Liver (tissue), 9 donors: ENCODE data around the gene SLC16A8. TPM values are rescaled to one million over a fixed set of nuclear protein-coding genes. Genes with fewer than 3 reads are reported as not detected.

Experiments
- DNase-seq: peaks from one replicate; pipeline ENCODE4 v3.0.0-alpha.2; 2017; ENCODE audit warnings: low spot score
- H3K27ac ChIP-seq, 2 donors: one replicate each; pipeline ENCODE4 v1.7.0; 2013; ENCODE audit warnings: inconsistent platforms in 2 of 2, low read length in 2 of 2, control low read depth in 1 of 2, low read depth in 1 of 2, mild to moderate bottlenecking in 1 of 2
- H3K27me3 ChIP-seq, 4 donors: one replicate each; pipeline versions ENCODE4 v1.6.1 to v1.7.0; 2013; ENCODE audit warnings: low read length in 3 of 4, inconsistent platforms in 1 of 4, mild to moderate bottlenecking in 1 of 4, moderate library complexity in 1 of 4; ENCODE audit not compliant: control insufficient read depth in 4 of 4, insufficient read depth in 4 of 4
- H3K36me3 ChIP-seq, 4 donors: one replicate each; pipeline versions ENCODE4 v1.6.1 to v1.7.0; 2013; ENCODE audit warnings: low read length in 3 of 4, mild to moderate bottlenecking in 3 of 4, low read depth in 1 of 4, moderate library complexity in 1 of 4; ENCODE audit not compliant: control insufficient read depth in 4 of 4, insufficient read depth in 3 of 4
- H3K4me1 ChIP-seq, 4 donors: one replicate each; pipeline versions ENCODE4 v1.6.1 to v1.7.0; 2013; ENCODE audit warnings: low read length in 3 of 4, mild to moderate bottlenecking in 3 of 4, moderate library complexity in 1 of 4; ENCODE audit not compliant: control insufficient read depth in 4 of 4, insufficient read depth in 4 of 4
- H3K4me3 ChIP-seq, 3 donors: one replicate each; pipeline versions ENCODE4 v1.6.1 to v1.7.0; 2013; ENCODE audit warnings: low read length in 3 of 3, control low read depth in 1 of 3, low read depth in 1 of 3, mild to moderate bottlenecking in 1 of 3
- H3K9ac ChIP-seq, 2 donors: one replicate each; pipeline ENCODE4 v1.7.0; 2013; ENCODE audit warnings: low read length in 2 of 2, mild to moderate bottlenecking in 2 of 2, moderate library complexity in 2 of 2, control low read depth in 1 of 2, low read depth in 1 of 2
- H3K9me3 ChIP-seq, 4 donors: one replicate each; pipeline versions ENCODE4 v1.6.1 to v1.7.0; 2013; ENCODE audit warnings: low read length in 3 of 4; ENCODE audit not compliant: control insufficient read depth in 4 of 4
- EGR1 ChIP-seq, 2 donors: IDR thresholded peaks; 2 replicates each; pipeline ENCODE4 v1.6.1; 2016 to 2018; ENCODE audit warnings: antibody characterized with exemption in 2 of 2, low read depth in 2 of 2
- FOXA1 ChIP-seq: IDR thresholded peaks from 2 replicates; pipeline ENCODE4 v1.6.1; 2016; ENCODE audit warnings: antibody characterized with exemption
- FOXA2 ChIP-seq: IDR thresholded peaks from 2 replicates; pipeline ENCODE4 v1.6.1; 2016; ENCODE audit warnings: antibody characterized with exemption
- GABPA ChIP-seq, 2 donors: IDR thresholded peaks in 1 of 2; conservative IDR thresholded peaks in 1 of 2; 2 replicates each; pipeline ENCODE4 v1.6.1; 2016; ENCODE audit warnings: antibody characterized with exemption in 2 of 2, mild to moderate bottlenecking in 1 of 2, moderate library complexity in 1 of 2
- HNF4G ChIP-seq: IDR thresholded peaks from 2 replicates; pipeline ENCODE4 v1.6.1; 2016; ENCODE audit warnings: antibody characterized with exemption
- JUND ChIP-seq, 2 donors: IDR thresholded peaks; 2 replicates each; pipeline ENCODE4 v1.6.1; 2016; ENCODE audit warnings: antibody characterized with exemption in 2 of 2
- NR2F2 ChIP-seq: IDR thresholded peaks from 2 replicates; pipeline ENCODE4 v1.6.1; 2016; ENCODE audit warnings: antibody characterized with exemption
- RAD21 ChIP-seq, 2 donors: IDR thresholded peaks; 2 replicates each; pipeline ENCODE4 v1.6.1; 2016; ENCODE audit warnings: antibody characterized with exemption in 2 of 2, mild to moderate bottlenecking in 2 of 2
- RXRA ChIP-seq, 2 donors: IDR thresholded peaks; 2 replicates each; pipeline ENCODE4 v1.6.1; 2017 to 2018; ENCODE audit warnings: antibody characterized with exemption in 2 of 2, mild to moderate bottlenecking in 1 of 2
- SP1 ChIP-seq: IDR thresholded peaks from 2 replicates; pipeline ENCODE4 v1.6.1; 2018; ENCODE audit warnings: antibody characterized with exemption, mild to moderate bottlenecking
- TAF1 ChIP-seq: conservative IDR thresholded peaks from 2 replicates; pipeline ENCODE4 v1.6.1; 2016; ENCODE audit warnings: antibody characterized with exemption, mild to moderate bottlenecking
- YY1 ChIP-seq: IDR thresholded peaks from 2 replicates; pipeline ENCODE4 v1.6.1; 2016; ENCODE audit warnings: antibody characterized with exemption, mild to moderate bottlenecking
- WGBS: extraction: QIAGEN DNeasy Blood & Tissue Kit; methylation state at CpG from one replicate; pipeline ENCODE4 v1.1.7; 2013; 5-methylcytosine and 5-hydroxymethylcytosine counted together
- polyA plus RNA-seq, 2 donors: library from polyadenylated mRNA; stranded (reverse) in 1 of 2; unstranded in 1 of 2; fragments of 200-250 nt in 1 of 2; fragments of >200 nt in 1 of 2; fragmentation: Nextera tagmentation in 1 of 2; extraction: Ambion mirVana in 1 of 2; gene quantifications; one replicate each; pipeline versions ENCODE4 v1.2.1 to v1.2.3, GENCODE V29; 2013 to 2015
- total RNA-seq, 2 donors: library from RNA; depleted of rRNA; stranded (reverse); fragments of >200 nt; gene quantifications; one replicate each; pipeline ENCODE4 v1.2.3, GENCODE V29; 2014
- TF ChIP-seq, protein P1 (sequence below): IDR thresholded peaks from 2 replicates; pipeline ENCODE4 v1.6.1; 2016; ENCODE audit warnings: antibody characterized with exemption
- TF ChIP-seq, protein P2 (sequence below): IDR thresholded peaks from 2 replicates; pipeline ENCODE4 v1.6.1; 2016; ENCODE audit warnings: antibody characterized with exemption
- TF ChIP-seq, protein P3 (sequence below): IDR thresholded peaks from 2 replicates; pipeline ENCODE4 v1.6.1; 2016; ENCODE audit warnings: antibody characterized with exemption
- TF ChIP-seq, protein P4 (sequence below): IDR thresholded peaks from 2 replicates; pipeline ENCODE4 v1.6.1; 2016; ENCODE audit warnings: antibody characterized with exemption, mild to moderate bottlenecking
- donor health status: healthy.
- donor health status: healthy.
- donor health status: healthy.
- donor health status: healthy.
- donor health status: healthy.

The SLC16A8 gene
- total and polyA plus RNA-seq, 4 donors, result 0.10 TPM; not detected in 3

DNA sequence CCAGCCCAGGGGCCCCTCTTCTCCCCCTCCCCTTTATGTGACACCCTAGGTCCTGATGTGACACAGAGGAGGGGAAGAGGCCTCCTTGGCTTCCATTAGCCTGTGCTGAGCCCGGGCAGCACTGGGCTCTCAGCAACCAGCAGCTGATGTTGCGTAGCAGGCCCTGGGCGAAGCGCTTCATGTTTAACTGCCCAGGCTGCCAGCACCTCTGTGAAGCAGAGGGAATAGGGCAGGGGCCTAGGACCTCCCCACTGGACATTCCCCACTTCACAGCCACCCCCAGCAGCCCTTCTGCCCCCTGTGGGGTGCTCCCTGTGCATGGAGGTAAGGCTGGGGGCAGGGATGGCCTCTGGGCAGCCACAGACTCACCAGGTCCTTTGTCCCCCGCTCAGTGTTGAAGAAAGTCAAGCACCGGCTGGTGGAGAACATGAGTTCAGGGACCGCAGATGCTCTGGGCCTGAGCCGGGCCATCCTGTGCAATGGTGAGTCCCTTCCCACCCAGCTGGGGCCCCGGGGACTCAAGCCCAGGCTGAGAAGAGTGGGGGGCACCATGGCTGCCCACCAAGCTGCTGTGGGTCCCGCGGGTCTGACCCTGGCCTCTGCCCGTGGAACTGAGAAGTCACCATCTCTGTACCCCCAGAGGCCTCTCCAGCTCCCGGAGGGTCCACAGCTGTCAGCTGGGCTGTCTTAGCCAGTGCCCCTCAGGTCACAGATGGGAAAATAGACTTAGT lies 15.2 kb downstream of the SLC16A8 start:
- no peak for DNase-seq
- no peaks in the 10 kb centered on the region for H3K27me3 ChIP-seq
- TF ChIP-seq JUND (IDR thresholded peaks at IDR 0.05), result no peak
- TF ChIP-seq SP1, result no peak
- TF ChIP-seq, protein P1, sequence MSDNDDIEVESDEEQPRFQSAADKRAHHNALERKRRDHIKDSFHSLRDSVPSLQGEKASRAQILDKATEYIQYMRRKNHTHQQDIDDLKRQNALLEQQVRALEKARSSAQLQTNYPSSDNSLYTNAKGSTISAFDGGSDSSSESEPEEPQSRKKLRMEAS, result no peak
- TF ChIP-seq, protein P2, sequence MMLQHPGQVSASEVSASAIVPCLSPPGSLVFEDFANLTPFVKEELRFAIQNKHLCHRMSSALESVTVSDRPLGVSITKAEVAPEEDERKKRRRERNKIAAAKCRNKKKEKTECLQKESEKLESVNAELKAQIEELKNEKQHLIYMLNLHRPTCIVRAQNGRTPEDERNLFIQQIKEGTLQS, result no peak
- TF ChIP-seq HNF4G, result no peak
- TF ChIP-seq NR2F2, result no peak
- no peak for TF ChIP-seq FOXA2
- no peak for TF ChIP-seq TAF1
- TF ChIP-seq, protein P3, sequence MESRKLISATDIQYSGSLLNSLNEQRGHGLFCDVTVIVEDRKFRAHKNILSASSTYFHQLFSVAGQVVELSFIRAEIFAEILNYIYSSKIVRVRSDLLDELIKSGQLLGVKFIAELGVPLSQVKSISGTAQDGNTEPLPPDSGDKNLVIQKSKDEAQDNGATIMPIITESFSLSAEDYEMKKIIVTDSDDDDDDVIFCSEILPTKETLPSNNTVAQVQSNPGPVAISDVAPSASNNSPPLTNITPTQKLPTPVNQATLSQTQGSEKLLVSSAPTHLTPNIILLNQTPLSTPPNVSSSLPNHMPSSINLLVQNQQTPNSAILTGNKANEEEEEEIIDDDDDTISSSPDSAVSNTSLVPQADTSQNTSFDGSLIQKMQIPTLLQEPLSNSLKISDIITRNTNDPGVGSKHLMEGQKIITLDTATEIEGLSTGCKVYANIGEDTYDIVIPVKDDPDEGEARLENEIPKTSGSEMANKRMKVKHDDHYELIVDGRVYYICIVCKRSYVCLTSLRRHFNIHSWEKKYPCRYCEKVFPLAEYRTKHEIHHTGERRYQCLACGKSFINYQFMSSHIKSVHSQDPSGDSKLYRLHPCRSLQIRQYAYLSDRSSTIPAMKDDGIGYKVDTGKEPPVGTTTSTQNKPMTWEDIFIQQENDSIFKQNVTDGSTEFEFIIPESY, result no peak
- TF ChIP-seq, protein P4, sequence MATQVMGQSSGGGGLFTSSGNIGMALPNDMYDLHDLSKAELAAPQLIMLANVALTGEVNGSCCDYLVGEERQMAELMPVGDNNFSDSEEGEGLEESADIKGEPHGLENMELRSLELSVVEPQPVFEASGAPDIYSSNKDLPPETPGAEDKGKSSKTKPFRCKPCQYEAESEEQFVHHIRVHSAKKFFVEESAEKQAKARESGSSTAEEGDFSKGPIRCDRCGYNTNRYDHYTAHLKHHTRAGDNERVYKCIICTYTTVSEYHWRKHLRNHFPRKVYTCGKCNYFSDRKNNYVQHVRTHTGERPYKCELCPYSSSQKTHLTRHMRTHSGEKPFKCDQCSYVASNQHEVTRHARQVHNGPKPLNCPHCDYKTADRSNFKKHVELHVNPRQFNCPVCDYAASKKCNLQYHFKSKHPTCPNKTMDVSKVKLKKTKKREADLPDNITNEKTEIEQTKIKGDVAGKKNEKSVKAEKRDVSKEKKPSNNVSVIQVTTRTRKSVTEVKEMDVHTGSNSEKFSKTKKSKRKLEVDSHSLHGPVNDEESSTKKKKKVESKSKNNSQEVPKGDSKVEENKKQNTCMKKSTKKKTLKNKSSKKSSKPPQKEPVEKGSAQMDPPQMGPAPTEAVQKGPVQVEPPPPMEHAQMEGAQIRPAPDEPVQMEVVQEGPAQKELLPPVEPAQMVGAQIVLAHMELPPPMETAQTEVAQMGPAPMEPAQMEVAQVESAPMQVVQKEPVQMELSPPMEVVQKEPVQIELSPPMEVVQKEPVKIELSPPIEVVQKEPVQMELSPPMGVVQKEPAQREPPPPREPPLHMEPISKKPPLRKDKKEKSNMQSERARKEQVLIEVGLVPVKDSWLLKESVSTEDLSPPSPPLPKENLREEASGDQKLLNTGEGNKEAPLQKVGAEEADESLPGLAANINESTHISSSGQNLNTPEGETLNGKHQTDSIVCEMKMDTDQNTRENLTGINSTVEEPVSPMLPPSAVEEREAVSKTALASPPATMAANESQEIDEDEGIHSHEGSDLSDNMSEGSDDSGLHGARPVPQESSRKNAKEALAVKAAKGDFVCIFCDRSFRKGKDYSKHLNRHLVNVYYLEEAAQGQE, result no peak
- no peak for TF ChIP-seq RAD21 (IDR thresholded peaks at IDR 0.05)
- TF ChIP-seq RXRA (IDR thresholded peaks at IDR 0.05), result no peak
- no peak for TF ChIP-seq YY1
- no peak for TF ChIP-seq GABPA (IDR thresholded peaks at IDR 0.05 in 1 of 2, conservative IDR thresholded peaks at IDR 0.05 in 1 of 2)
- no peaks in the 10 kb centered on the region for H3K4me1 ChIP-seq
- no peaks in the 10 kb centered on the region for H3K9me3 ChIP-seq
- H3K9ac ChIP-seq, result no peak overlapping the region
- H3K36me3 ChIP-seq, result peaks cover 8 to 55% (median 32%) of the 10 kb centered on the region in 4 donors
- H3K4me3 ChIP-seq, result no peak overlapping the region
- 96% methylated on average over 13 of the region's 13 CpGs for WGBS
- H3K27ac ChIP-seq, result no peak overlapping the region

DNA sequence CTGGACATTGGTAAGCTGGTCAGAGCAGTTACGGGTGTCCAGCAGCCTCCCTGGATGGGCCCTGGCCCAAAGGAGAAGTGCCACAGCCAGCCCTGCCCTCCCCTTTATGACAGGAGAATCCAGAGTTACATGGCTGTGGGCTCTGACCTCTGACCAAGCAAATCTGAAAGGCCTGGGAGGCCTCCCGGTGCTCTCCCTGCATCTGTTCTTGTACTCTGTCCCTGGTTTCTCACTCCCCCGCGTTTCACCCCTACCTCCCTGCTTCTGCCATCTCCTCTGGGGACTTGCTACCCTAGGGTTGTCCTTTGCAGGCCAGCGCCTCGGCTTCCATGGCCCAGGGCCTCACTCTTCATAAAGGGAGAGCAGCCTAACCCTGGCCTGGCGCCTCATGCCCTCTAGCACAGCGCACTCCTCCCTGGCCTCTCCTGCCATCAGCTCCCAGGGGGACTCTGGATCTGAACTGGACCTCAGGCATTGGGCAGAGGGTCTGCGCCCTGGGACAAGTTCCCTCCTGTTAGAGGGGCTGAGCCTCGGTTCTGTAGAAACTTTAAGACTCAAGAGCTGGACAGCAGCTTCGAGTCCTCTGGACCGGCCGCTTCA lies 16.1 kb downstream of the SLC16A8 start:
- H3K27me3 ChIP-seq, result no peaks in the 10 kb centered on the region
- H3K9me3 ChIP-seq, result no peaks in the 10 kb centered on the region
- peaks cover 8 to 56% (median 27%) of the 10 kb centered on the region in 4 donors for H3K36me3 ChIP-seq
- H3K4me3 ChIP-seq, result no peak overlapping the region
- H3K9ac ChIP-seq, result no peak overlapping the region
- TF ChIP-seq, protein P4, result no peak
- TF ChIP-seq JUND (IDR thresholded peaks at IDR 0.05) (no peak), FOXA1 (no peak), EGR1 (IDR thresholded peaks at IDR 0.05; ENCODE audit: low read depth in 2 of 2) (no peak)
- no peak overlapping the region for H3K27ac ChIP-seq
- 91% methylated on average over 13 of the region's 13 CpGs for WGBS
- DNase-seq, result no peak
- no peaks in the 10 kb centered on the region for H3K4me1 ChIP-seq
